BJ (cell line): ENCODE data around the gene KRTDAP. TPM values are rescaled to one million over a fixed set of nuclear protein-coding genes. Genes with fewer than 3 reads are reported as not detected.

Source experiments
- CTCF ChIA-PET: fragments of 350-600 bp; formaldehyde crosslinking; extraction: SDS; loops from one replicate; lab custom pipeline; 2021; ENCODE audit warnings: antibody characterized with exemption, inconsistent platforms; lab: Yijun Ruan, JAX
- POLR2A ChIA-PET: fragments of 300-600 bp; sonication (Branson Sonifier 250); formaldehyde crosslinking; extraction: SDS; loops from one replicate; lab custom pipeline; 2021; ENCODE audit warnings: antibody characterized with exemption; lab: Charles Lee
- DNase-seq: peaks from one replicate; pipeline ENCODE4 v3.0.0-alpha.2; 2011; ENCODE audit warnings: low read depth
- H3K27me3 ChIP-seq: 2 replicates; pipeline ENCODE4 v1.6.0; 2011; ENCODE audit warnings: low read length; ENCODE audit not compliant: control insufficient read depth, insufficient read depth
- H3K36me3 ChIP-seq: 2 replicates; pipeline ENCODE4 v1.5.1; 2011; ENCODE audit warnings: low read length; ENCODE audit not compliant: control insufficient read depth, insufficient read depth
- H3K4me3 ChIP-seq: 2 replicates; pipeline ENCODE4 v1.5.1; 2011; ENCODE audit warnings: low read depth, mild to moderate bottlenecking, control low read depth, low read length
- CTCF ChIP-seq: IDR thresholded peaks from 2 replicates; pipeline ENCODE4 v1.5.1; 2011; ENCODE audit warnings: low read depth, mild to moderate bottlenecking, control low read depth, inconsistent platforms, low read length, moderate library complexity; ENCODE audit not compliant: insufficient read depth
- polyA plus RNA-seq: library from polyadenylated mRNA; depleted of rRNA; stranded (reverse); fragments of >200 nt; gene quantifications from 2 replicates; pipeline ENCODE4 v1.2.3, GENCODE V29; 2011; rRNA removed

Gene KRTDAP
- polyA plus RNA-seq, 1 experiment: not detected

GRCh38 chr19:35437406-35437951, 52.8 kb downstream of the KRTDAP start:
- DNase-seq: no peak
- Histone ChIP-seq H3K36me3 (no peaks in the 10 kb centered on the region), H3K27me3 (peaks cover 7% of the 10 kb centered on the region), H3K4me3 (no peak overlapping the region)
- no peak for TF ChIP-seq CTCF
- POLR2A ChIA-PET: no interaction called here
- CTCF ChIA-PET: no interaction called here

Other genes starting within 250 kb of the KRTDAP start
- 0.42 and 0.53 TPM in 2 replicates for gene LSR, start 241.5 kb downstream of the KRTDAP start, polyA plus RNA-seq
- gene USF2, start 221.5 kb downstream of the KRTDAP start, polyA plus RNA-seq: 80.3 and 80.9 TPM in 2 replicates
- gene HAMP, start 207.9 kb downstream of the KRTDAP start, polyA plus RNA-seq: not detected in 2 replicates
- gene MAG, start 198.3 kb downstream of the KRTDAP start, polyA plus RNA-seq: not detected in 2 replicates
- not detected in 2 replicates for gene CD22, start 161.3 kb downstream of the KRTDAP start, polyA plus RNA-seq
- gene FFAR1, start 142.6 kb downstream of the KRTDAP start, polyA plus RNA-seq: not detected in 2 replicates
- gene FFAR3, start 132.0 kb downstream of the KRTDAP start, polyA plus RNA-seq: not detected in 2 replicates
- not detected in 2 replicates for gene GPR42, start 119.4 kb downstream of the KRTDAP start, polyA plus RNA-seq
- gene FFAR2, start 42.2 kb downstream of the KRTDAP start, polyA plus RNA-seq: not detected in 2 replicates
- 1.0 and 1.5 TPM in 2 replicates for gene DMKN, start 23.2 kb upstream of the KRTDAP start, polyA plus RNA-seq
- gene SBSN, start 37.8 kb upstream of the KRTDAP start, polyA plus RNA-seq: 0.70 and 1.6 TPM in 2 replicates
- not detected in 2 replicates for gene GAPDHS, start 43.0 kb upstream of the KRTDAP start, polyA plus RNA-seq
- 167 and 200 TPM in 2 replicates for gene TMEM147, start 55.2 kb upstream of the KRTDAP start, polyA plus RNA-seq
- not detected in 2 replicates for gene ATP4A, start 73.2 kb upstream of the KRTDAP start, polyA plus RNA-seq
- not detected in 2 replicates for gene PMIS2, start 95.7 kb upstream of the KRTDAP start, polyA plus RNA-seq
- gene HAUS5, start 122.3 kb upstream of the KRTDAP start, polyA plus RNA-seq: 2.3 and 3.9 TPM in 2 replicates
- gene RBM42, start 138.6 kb upstream of the KRTDAP start, polyA plus RNA-seq: 36.8 and 52.6 TPM in 2 replicates
- gene ETV2, start 151.3 kb upstream of the KRTDAP start, polyA plus RNA-seq: 0.47 and 0.54 TPM in 2 replicates
- 463 and 510 TPM in 2 replicates for gene COX6B1, start 157.9 kb upstream of the KRTDAP start, polyA plus RNA-seq
- gene UPK1A, start 176.1 kb upstream of the KRTDAP start, polyA plus RNA-seq: 0.17 and 0.39 TPM in 2 replicates
- gene ZBTB32, start 214.1 kb upstream of the KRTDAP start, polyA plus RNA-seq: not detected in 2 replicates
- 6.1 and 13.3 TPM in 2 replicates for gene KMT2B, start 227.5 kb upstream of the KRTDAP start, polyA plus RNA-seq